Stomach (tissue), 4 donors: Measurements from ENCODE around the gene CFAP77.

Experiments
- CTCF ChIP-seq, 7 experiments: fragments of 450-650 bp in 4 of 7; fragments of 200-600 bp in 3 of 7; sonication (generic) in 3 of 7; IDR thresholded peaks; one replicate each; pipeline ENCODE4 v1.5.1; 2016 to 2019; ENCODE audit warnings: antibody characterized with exemption in 7 of 7, control low read depth in 2 of 7, mild to moderate bottlenecking in 1 of 7
- POLR2A ChIP-seq, 4 donors: fragments of 450-650 bp; IDR thresholded peaks; one replicate each; pipeline ENCODE4 v1.6.1; 2016; ENCODE audit warnings: antibody characterized with exemption in 4 of 4, control low read depth in 2 of 4, mild to moderate bottlenecking in 1 of 4, moderate library complexity in 1 of 4

DNA sequence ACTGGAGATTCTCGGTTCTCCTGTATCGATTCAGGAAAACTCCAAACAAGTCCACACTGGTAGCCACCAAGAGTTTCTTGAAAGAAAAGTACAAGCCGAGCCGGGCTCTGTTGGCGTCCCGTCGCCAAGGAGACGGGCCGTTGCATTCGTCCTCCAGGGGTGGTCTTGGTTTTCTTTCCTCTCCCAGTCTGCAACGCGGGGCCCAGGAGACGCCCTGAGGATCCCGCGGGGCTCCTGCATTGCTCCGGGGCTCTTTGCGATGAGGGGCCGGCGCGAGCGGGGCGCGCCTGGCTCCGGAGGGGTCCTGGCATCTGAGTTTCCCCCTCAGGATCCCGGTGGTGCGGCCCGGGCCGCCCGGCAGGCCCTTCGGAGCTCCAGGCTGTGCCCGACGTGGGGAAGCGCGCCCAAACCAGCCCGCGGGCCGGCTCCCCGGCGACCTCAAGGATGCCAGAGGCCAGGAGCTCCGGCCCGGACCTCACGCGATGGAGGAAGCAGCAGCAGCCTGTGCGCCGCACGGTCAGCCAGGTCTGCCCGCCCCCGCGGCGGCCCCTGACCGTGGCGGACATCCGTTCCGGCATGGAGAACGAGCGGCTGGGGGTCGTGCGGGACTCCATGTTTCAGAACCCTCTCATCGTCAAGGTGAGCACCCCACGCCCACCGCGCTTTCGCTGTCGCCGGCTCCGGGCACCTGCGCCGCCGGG is at the start of gene CFAP77:
- no peak for TF ChIP-seq CTCF (IDR thresholded peaks at IDR 0.05)
- no peak for TF ChIP-seq POLR2A (IDR thresholded peaks at IDR 0.05)
